IMR-90 (cell line): ENCODE results near the gene STEAP3.

Experiments used
- FOS ChIP-seq: fragments of 150-350 bp; IDR thresholded peaks from 2 replicates; pipeline ENCODE4 v1.6.1; 2016; ENCODE audit warnings: low read depth, low read length
- POLR2A ChIP-seq: IDR thresholded peaks from 2 replicates; pipeline ENCODE4 v1.6.1; 2012; ENCODE audit warnings: mild to moderate bottlenecking, low read depth, low read length
- TF ChIP-seq, protein P1 (sequence below): conservative IDR thresholded peaks from 2 replicates; pipeline ENCODE4 v1.5.1; 2012; ENCODE audit warnings: mild to moderate bottlenecking, low read depth, low read length, improper control_type of control experiment

DNA sequence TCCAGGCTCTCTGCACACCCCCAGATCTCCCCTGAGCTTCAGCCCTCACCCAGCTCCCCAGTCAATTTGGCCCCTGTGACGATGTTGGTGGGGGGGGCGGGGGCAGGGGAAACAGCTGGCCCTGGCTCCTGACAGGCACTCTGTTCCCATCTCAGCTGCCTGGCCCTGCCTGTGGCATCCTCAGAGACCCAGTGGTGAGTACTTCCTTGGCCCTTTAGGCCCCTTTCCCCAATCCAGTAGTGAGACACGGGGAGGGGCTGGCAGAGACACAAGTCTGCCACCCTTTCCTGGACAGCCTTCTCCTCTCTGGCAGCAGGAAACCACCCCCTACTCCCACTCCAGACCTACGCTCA is 45.8 kb upstream of the STEAP3 start:
- TF ChIP-seq POLR2A = no peak
- TF ChIP-seq, protein P1, sequence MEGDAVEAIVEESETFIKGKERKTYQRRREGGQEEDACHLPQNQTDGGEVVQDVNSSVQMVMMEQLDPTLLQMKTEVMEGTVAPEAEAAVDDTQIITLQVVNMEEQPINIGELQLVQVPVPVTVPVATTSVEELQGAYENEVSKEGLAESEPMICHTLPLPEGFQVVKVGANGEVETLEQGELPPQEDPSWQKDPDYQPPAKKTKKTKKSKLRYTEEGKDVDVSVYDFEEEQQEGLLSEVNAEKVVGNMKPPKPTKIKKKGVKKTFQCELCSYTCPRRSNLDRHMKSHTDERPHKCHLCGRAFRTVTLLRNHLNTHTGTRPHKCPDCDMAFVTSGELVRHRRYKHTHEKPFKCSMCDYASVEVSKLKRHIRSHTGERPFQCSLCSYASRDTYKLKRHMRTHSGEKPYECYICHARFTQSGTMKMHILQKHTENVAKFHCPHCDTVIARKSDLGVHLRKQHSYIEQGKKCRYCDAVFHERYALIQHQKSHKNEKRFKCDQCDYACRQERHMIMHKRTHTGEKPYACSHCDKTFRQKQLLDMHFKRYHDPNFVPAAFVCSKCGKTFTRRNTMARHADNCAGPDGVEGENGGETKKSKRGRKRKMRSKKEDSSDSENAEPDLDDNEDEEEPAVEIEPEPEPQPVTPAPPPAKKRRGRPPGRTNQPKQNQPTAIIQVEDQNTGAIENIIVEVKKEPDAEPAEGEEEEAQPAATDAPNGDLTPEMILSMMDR = no peak
- no peak for TF ChIP-seq FOS
